Dermis microvascular lymphatic vessel endothelial cell (primary cell): ENCODE data around the gene APLP1. TPM values are rescaled to one million over a fixed set of nuclear protein-coding genes. Genes with fewer than 3 reads are reported as not detected.
"Not testable (repeated sequence)": the region's sequence is repeated elsewhere in the genome, so short reads cannot be mapped to it uniquely, and the experiment has no call there.

Source experiments
- DNase-seq, 2 donors: peaks; one replicate each; pipeline versions ENCODE4 v3.0.0 to v3.0.0-alpha.2; 2010; ENCODE audit warnings: low read depth in 2 of 2
- total RNA-seq: library from RNA; depleted of rRNA; stranded (reverse); fragments of >200 nt; gene quantifications from 2 replicates; pipeline ENCODE4 v1.2.1, GENCODE V29; 2014

The APLP1 gene
- total RNA-seq, 1 donor from 2014 or later: 1.8 TPM

DNA sequence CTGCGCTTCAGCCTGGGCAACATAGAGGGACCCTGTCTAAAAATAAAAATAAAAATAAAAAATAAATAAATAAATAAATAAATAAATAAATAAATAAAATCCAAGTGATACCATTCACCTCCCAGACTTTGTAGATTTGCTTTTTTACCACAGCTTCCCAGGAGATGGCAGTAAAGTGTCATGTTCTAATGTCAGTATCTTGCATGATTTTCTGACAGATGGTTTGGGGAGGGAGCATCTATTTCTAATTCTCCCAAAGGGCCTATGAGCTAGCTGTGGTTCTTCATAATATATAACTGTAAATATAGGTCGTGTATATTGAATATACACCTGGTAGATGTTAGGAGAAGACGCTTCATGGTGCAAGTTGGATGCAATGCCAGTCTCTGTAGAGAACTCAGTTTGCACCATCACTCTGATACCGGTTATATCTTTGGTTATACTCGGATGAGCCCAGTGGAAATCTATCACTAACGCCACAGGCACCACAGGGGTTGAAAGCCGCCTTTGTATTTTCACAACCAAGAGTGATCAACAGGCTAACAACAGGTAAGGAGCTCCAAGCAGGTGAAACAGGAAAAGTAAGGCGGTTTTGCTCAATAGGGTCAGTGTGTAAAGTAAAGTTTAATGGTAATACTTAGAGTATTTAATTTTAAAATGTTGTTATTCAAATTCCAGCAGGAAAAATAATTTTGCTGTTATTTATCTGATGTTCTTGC is 13.9 kb downstream of the APLP1 start:
- peak; percentile 79 for DNase-seq

DNA sequence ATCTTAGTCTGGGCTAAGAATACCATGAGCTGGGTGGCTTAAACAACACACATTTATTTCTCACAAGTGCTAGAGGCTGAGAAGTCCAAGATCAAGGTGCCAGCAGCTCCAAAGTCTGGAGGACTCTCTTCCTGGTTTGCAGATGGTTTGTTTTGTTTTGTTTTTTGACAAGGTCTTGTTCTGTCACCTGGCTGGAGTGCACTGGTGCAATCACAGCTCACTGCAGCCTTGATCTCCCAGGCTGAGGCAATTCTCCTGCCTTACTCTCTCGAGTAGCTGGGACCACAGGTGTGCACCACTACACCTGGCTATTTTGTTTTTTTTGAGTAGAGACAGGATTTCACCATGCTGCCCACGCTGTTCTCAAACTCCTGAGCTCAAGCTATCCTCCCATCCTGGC is 15.5 kb downstream of the APLP1 start:
- no peak for DNase-seq

DNA sequence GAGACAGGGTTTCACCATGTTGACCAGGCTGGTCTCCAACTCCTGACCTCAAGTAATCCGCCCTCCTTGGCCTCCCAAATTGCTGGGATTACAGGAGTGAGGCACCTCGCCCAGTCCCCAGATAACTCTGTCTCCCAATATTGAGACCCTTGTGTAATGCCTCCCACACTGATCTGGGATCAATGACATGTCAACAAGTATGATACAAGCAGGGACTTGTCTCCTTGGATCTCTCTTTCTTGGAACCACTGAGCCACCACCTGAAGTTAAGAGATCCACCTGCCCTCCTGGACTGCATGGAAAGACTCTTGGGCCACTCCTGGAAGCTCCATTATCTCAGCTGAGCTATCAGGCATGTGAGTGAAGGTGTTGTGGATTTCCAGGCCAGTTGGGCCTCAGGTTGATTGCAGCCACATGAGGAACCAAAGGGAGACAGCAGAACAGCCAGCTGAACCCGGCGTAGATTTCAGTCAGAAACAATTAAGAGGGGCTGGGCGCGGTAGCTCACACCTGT is 16.9 kb downstream of the APLP1 start:
- DNase-seq: no peak

DNA sequence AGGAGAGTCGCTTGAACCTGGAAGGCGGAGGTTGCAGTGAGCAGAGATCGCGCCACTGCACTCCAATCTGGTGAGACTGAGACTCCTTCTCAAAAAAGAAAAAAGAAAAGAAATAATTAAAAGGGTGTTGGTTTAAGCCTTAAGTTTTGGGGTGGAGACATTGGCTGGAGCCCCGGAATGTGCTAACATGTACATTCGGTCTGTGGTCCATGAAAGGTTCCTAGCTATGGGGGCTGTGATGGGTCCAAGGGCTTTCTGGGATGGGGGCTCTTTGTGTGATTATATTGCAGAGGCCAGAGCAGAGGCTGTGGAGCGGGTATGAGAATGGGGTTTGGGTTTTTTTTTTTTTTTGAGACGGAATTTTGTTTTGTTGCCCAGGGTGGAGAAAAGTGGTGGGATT is 17.5 kb downstream of the APLP1 start:
- DNase-seq: no peak

DNA sequence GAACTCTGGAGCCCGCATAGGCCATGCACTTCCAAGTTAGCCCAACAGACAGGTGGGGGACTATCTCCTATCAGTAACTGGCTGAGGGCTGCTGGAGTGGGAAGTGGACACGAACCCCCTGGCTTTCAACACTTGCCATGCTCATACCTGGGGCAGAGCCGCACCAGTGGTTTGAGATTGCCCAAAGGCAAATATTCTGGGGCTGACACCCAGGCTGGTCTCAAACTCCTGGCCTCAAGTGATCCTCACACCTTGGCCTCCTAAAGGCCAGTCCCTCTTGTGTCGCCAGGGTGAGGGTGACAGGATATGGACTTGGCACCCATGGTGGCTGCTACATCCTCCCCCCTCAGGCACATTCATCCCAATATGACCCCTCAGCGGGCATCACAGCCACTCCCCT is 18.8 kb downstream of the APLP1 start:
- no peak for DNase-seq

DNA sequence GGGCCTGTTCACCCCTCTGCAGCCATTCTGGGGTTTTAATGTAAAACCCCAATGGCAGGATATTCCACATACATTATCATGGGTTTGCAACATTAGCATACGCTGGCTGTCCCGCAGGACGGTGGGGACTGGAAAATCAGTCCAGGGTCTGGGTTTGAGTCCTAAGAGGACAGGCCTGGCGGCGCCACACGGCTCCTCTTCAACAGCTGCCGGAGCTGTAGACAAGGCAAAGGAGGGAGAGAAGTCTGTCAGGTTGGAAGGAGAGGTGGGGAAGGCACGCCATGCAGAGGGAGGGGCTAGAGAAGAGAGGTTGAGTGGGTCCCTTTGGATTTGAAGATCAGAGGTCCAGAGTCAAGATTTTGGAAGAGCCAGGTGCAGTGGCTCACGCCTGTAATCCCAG is 20.0 kb downstream of the APLP1 start:
- no peak for DNase-seq

DNA sequence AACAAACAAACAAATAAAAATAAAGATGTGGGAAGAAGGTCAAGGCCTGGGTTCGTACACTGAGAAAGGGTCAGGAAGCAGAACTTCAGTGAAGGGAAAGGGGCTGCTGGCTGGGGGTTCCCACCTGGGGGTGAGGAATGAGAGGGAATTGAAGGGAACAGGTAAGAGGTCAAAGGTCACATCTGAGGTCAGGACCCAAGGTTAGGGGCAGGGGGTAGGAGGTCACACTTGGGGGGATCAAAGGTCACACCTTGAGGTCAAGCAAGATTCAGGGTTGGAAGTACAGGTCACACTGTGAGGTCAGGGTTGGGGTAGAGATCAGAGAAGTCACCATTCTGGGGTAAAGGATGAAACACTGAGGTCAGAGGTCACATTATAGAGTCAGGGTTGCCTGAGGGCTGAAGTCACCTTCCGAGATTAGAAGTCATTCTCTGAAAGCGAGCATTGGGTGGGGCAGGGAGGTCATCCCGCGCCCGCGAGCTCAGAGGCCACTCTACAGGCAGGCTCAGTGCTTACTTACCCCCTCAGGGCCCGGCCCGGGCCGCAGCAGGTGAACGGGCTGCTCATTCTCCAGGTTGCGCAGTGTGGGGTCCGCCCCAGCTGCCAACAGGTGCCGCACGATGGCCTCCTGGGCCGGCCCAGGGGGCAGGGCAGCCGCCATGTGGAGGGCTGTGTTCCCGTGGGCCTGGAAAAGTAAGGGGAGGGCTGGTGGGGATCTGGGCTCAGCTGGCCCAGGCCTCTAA is 21.2 kb downstream of the APLP1 start:
- DNase-seq: no peak

DNA sequence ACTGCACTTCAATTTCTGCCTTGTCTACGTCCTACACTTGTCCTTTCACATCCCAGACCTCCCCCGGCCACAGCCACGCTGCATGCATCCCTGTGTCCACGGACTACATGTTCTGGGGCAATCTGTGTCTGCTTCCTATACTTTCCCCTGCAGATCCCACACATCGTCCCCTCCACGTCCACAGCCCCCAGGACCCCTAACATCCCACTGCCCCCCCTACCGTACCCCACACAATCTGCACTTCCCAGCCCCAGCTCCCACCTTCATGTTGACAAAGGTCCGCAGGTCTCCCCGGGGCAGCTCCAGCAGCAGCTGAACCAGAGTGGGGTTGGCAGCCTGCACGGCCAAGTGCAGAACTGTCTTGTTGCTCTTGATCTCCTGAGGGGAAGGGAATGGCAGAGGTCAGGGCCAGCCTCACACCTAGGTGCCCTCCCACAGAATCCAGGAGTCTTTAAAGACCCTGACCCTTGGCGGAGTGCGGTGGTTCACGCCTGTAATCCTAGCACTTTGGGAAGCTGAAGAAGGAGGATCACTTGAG is 21.8 kb downstream of the APLP1 start:
- no peak for DNase-seq

DNA sequence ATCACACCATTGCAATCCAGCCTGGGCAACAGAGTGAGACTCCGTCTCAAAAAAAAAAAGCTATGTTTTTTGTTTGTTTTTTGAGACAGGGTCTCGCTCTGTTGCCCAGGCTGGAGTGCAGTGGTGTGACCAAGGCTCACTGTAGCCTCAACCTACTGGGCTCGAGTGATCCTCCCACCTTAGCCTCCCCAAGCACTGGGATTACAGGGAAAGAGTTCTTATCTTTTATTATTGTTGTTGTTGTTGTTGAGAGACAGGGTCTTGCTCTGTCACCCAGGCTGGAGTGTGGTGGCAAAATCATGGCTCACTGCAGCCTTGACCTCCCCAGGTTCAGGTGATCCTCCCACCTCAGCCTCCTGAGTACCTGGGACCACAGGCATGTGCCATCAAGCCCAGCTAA is 23.4 kb downstream of the APLP1 start:
- DNase-seq: not testable (repeated sequence)

DNA sequence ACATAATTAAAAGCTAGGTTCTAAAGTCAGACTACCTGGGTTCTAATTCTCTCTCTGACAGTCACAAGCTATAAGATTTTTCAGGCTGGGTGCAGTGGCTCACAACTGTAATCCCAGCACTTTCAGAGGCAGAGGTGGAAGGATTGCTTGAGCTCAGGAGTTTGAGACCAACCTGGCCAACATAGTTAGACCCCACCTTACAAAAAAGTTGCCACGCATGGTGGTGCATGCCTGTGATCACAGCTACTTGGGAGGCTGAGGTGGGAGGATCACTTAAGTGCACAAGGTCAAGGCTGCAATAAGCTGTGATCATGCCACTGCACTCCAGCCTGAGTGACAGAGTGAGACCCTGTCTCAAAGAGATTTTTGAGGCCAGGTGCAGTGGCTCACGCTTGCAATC is 26.0 kb downstream of the APLP1 start:
- no peak for DNase-seq

DNA sequence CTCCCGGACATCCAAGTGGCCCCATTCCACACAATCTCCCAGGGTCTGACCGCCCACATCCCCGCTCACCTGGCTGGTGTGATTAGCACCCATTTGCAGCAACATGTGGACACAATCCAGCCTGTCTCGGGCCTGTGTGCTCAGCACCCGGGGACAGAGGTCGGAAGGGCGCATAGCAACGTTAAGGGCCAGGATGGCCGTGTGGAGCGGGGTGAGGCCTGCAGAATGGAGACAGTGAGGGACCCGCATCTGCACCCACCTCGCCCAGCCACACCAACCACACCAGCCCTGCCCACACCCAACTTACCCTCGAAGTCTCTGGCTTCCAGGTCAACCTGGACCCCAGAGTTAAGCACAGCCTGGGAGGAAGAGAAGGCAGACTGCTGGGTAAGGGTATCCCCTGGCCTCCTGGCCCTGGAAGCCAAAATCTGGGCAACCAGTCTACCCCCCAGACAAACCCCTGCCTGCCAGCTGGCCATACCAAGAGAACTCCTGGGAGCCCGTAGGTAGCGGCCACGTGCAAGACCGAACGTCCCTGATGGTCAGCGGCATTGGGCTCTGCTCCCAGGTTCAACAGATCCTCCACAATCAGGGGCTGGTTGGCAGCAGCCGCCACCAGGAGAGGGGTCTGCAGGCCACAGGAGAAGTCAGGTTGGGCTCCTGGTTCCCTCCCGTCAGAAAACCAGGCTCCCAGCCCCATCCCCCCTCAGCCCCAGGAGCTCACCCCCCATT is 27.7 kb downstream of the APLP1 start:
- DNase-seq: no peak

DNA sequence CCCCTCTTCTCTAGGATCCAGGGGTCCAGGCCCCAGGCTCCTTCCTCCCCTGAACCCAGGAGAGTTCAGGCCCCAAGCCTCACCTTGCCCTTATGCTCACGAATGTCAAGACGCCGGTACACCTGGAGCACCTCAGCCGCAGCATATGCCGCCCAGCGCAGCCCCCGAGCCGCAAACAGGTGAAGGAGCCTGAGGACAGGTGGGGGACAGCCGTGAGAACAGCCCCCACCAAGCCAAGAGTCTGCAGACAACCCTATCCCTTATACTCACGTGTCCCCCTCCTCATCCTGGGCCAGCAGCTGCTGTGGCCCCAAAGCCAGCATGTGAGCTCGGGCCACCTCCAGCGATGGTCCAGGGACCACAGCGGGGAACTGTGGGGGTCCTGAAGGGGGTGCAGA is 28.3 kb downstream of the APLP1 start:
- DNase-seq: no peak

DNA sequence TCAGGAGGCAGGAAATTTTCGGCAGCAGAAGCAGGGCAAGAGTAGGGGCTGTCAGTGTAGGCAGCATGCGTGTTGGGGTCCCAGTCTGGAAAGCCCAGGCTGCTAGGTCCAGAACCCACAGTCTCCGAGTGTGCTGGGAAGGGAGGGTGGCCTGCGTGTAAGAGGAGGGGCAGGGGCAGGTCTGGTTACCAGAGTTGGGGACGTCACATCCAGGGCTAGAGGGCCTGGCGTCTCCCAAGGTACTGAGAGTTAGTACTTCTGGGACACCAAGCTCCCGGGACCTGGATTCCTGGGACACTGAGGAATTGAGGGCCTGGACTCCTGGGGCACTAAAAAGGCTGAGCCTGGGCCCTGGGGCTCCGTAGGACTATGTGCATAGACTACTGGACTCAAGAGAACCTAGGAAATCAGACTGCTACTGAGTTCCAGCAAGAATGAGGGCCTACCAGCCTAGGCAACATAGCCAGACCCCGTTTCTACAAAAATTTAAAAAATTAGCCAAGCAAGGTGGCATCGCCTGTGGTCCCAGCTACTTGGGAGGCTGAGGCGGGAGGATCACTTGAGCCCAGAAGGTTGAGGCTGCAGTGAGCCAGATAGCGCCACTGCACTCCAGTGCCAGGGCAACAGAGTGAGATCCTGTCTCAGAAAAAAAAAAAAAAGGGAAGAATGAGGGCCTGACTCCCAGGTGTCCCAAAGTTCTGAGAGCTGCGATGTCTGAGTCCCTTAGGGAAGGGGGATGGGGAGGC is 29.5 kb downstream of the APLP1 start:
- no peak for DNase-seq

DNA sequence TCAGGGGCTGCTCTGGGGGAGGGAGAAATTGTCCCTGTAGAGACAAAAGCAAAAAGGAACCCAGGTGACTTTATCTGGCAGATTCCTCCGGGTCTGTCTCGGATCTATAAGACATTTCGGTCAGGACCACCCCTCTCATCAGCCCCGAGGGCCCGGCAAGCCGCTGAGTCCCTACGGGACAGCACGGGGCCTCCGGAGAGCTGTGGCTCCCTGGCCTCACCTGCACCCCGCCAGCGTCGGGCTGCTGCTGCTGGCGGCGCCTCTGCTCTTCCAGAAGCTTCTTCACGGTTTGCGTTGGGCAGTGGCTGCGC is 30.1 kb downstream of the APLP1 start:
- no peak for DNase-seq

DNA sequence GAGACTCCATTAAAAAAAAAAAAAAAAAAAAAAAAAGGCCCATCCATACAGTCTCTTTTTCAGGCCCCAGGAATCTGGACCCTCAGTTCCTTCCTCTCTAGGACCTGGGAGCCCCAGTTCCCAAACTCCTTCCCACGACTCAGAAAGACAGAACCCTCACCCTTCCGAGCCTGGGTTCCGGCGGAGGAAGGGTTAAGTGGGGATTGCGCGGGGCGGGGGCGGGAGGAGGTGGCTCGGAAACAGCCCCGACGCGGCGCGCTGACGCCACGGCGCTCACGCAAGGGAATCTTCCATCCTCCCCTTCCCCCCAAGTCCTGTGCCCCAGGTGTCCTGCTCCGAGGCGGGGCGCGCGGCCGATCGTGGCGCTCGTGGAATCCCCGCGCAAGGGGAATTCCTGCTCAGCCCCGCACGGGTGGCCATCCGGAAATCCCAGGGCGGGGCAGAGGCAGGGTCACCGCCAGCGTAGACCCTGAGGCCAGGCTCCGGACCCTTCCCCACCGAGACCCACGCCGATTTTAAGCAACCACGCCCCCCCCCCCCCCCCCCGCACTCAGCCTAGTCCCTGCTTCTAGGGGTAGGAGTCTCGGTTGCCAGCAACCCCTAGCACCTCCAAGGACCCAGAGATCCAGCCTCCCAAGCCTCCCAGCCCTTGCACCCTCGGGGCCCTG is 31.3 kb downstream of the APLP1 start:
- DNase-seq: peak; percentile 74 to 86

DNA sequence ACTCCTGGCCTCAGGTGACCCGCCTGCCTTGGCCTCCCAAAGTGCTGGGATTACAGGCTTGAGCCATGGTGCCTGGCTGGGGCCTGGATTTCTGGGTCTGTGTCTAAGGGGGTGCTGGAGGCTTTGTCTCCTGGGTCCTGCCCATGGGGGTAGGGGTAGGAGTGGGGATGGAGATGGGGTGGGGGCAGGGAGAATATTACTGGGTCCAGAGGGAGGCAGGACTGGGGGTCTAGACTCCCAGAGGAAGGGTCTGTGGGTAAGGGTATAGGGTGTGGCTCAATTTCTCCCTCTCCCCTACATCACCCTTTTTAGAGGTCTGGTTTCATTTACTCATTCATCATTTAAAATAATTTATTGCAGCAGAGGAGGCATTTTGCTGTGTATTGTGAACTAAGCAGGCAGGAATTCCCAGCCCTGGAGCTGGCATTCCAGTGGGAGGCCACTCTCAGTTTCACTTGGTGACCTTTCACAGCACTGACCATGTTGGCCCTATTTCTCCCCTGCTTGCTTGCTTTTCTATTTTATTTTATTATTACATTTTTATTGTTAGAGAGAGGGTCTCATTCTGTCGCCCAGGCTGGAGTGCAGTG is 32.8 kb downstream of the APLP1 start:
- DNase-seq: no peak

DNA sequence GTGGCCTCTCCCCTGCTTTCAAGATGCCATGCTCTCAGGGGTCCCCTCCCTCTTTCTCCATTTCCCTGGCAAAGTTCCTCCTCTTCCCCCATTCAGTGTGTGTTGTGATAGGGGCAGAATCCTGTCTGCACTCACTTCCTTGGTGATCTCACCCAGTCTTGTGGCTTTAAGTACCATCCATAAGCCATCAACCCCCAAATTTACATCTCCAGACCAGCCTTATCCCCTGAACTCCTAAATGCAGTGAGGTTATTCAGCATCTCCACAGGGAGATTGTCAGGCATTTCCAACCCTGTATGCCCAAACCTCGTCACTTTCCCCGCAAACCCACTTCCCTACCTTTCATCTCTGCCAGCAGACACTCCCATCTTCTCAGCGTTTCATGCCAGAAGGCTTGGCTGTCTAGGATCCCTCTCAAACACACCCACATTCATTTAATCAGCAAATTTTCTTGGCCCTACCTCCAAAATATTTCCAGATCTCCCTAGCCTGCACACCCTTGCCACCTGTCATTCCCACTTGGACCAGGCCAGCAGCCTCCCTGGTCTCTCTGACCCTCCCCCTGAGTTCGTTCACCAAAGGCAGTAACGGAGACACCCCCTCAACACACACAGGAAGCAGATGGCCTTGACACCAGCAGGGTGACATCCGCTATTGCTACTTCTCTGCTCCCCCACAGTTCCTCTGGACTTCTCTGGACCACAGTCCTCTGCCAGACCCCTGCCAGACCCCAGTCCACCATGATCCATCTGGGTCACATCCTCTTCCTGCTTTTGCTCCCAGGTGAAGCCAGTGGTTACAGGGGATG is 33.7 kb downstream of the APLP1 start, which contains the start of gene HCST:
Gene HCST, plus strand, starts transcription at position 676 of the 808 bp plus-strand sequence. Its CDS starts 65 bp downstream, at position 741.
- DNase-seq: no peak

DNA sequence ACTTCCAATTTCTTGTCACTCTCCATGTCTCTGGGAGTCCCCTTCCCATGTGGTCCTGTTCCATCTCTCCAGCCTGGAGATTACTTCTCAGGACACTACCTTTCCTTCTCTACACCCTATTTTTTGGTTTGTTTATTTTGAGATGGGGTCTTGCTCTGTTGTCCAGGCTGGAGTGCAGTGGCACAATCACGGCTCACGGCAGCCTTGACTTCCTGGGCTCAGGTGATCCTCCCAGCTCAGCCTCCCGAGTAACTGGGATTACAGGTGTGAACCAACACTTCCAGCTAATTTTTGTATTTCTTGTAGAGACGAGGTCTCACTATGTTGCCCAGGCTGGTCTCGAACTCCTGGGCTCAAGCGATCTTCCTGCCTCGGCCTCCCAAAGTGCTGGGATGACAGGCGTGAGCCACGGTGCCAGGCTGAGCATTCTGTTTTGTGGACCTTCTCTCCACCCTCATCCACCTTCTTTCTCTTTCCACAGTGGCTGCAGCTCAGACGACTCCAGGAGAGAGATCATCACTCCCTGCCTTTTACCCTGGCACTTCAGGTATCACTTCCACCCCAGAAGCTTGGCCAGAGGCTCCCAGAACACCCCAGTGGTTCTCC is 34.6 kb downstream of the APLP1 start:
- no peak for DNase-seq

DNA sequence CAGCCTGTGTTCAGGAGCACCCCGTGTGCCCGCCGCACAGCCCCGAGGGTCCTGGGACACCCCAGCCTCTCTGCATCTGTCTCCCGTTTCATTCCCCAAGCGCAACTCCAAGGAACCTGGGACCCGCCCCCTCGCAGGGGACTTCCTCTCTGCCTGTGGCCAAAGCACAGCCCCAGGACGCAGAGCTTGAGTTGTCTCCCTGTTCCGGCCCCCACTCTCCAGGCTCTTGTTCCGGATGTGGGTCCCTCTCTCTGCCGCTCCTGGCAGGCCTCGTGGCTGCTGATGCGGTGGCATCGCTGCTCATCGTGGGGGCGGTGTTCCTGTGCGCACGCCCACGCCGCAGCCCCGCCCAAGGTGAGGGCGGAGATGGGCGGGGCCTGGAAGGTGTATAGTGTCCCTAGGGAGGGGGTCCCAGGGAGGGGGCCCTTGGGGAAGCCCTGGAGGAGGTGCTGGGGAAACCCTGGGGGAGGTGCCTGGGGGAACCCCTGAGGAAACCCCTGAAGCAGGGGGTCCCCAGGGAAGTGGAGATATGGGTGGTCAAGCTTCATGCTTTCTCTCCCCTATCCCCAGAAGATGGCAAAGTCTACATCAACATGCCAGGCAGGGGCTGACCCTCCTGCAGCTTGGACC is 35.3 kb downstream of the APLP1 start:
- peak in 1 of 2 donors; percentile 36 for DNase-seq
